Endothelial cell (in vitro differentiated cells): ENCODE results near the gene FBXL7. TPM values are rescaled to one million over a fixed set of nuclear protein-coding genes. Genes with fewer than 3 reads are reported as not detected.

ENCODE experiments used
- DNase-seq: peaks from one replicate; pipeline ENCODE4 v3.0.0; 2021; ENCODE audit warnings: low spot score
- H3K27ac Mint-ChIP-seq: one replicate; pipeline ENCODE4 v1.8.0; 2021; ENCODE audit warnings: mixed read lengths, inconsistent platforms; ENCODE audit not compliant: unreplicated experiment
- H3K27me3 Mint-ChIP-seq: one replicate; pipeline ENCODE4 v1.8.0; 2021; ENCODE audit warnings: mild to moderate bottlenecking, moderate library complexity, mixed read lengths, inconsistent platforms; ENCODE audit not compliant: unreplicated experiment
- H3K36me3 Mint-ChIP-seq: one replicate; pipeline ENCODE4 v1.8.0; 2021; ENCODE audit warnings: mild to moderate bottlenecking, low read depth, mixed read lengths, inconsistent platforms; ENCODE audit not compliant: unreplicated experiment
- H3K4me1 Mint-ChIP-seq: one replicate; pipeline ENCODE4 v1.8.0; 2021; ENCODE audit warnings: mild to moderate bottlenecking, mixed read lengths, inconsistent platforms; ENCODE audit not compliant: unreplicated experiment
- H3K4me3 Mint-ChIP-seq: one replicate; pipeline ENCODE4 v1.8.0; 2021; ENCODE audit warnings: mild to moderate bottlenecking, mixed read lengths, inconsistent platforms; ENCODE audit not compliant: unreplicated experiment
- H3K9me3 Mint-ChIP-seq: one replicate; pipeline ENCODE4 v1.8.0; 2021; ENCODE audit warnings: mixed read lengths, inconsistent platforms; ENCODE audit not compliant: unreplicated experiment
- CTCF ChIP-seq: fragments of 200-600 bp; sonication (generic); IDR thresholded peaks from one replicate; pipeline ENCODE4 v1.5.0; 2021; ENCODE audit warnings: antibody characterized with exemption; ENCODE audit not compliant: unreplicated experiment
- total RNA-seq: library from RNA; stranded (reverse); fragmentation: NEBNext Ultra II Directional; extraction: Animal tissue kit (Norgen Biotek cat#: 25700); gene quantifications from one replicate; pipeline ENCODE4 v1.2.1, GENCODE V29; 2021; ENCODE audit not compliant: unreplicated experiment

The FBXL7 gene
- total RNA-seq, 1 donor from 2014 or later, result 63.8 TPM

DNA sequence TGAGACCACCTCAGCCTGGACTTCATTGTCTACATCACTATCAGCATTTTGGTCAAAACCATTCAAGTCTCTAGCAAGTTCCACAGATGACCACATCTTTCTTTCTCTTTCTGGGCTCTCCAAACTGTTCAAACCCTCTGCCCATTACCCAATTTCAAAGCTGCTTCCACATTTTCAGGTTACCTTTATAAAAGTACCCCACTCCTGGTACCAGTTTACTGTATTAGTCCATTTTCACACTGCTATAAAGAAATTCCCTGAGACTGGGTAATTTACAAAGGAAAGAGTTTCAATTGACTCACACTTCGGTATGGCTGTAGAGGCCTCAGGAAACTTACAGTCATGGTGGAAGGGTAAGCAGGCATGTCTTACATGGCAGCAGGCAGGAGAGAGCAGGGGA is 84.5 kb downstream of the FBXL7 start:
- no peak overlapping the region for H3K27ac Mint-ChIP-seq
- H3K9me3 Mint-ChIP-seq, result peaks cover 12% of the 10 kb centered on the region
- no peak for DNase-seq
- no peaks in the 10 kb centered on the region for H3K4me1 Mint-ChIP-seq
- peak overlapping the region; percentile 72 for H3K4me3 Mint-ChIP-seq
- peaks cover 2% of the 10 kb centered on the region for H3K27me3 Mint-ChIP-seq
- peaks cover 65% of the 10 kb centered on the region for H3K36me3 Mint-ChIP-seq
- TF ChIP-seq CTCF, result no peak

DNA sequence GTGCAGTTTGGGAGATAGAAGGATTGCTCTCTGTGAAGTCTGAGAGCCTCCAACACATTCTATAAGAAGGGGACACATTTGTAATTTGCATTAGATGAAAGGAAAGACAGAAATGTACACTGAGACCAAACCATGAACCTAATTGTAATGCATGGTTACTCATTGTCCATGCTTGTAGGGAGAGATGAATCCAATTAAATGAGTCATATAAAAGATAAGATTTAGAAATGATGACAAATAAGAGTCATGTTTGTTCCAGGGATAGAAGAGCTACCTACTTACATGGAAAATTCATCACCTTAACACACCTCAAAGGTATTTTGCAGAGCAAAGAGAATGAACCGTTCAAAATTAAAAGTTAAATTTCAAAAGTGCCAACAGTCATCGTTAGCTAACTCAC is 85.1 kb downstream of the FBXL7 start:
- H3K36me3 Mint-ChIP-seq, result peaks cover 64% of the 10 kb centered on the region
- H3K27ac Mint-ChIP-seq, result no peak overlapping the region
- H3K9me3 Mint-ChIP-seq, result peaks cover 12% of the 10 kb centered on the region
- no peak for TF ChIP-seq CTCF
- peaks cover 2% of the 10 kb centered on the region for H3K27me3 Mint-ChIP-seq
- no peak overlapping the region for H3K4me3 Mint-ChIP-seq
- DNase-seq, result no peak
- no peaks in the 10 kb centered on the region for H3K4me1 Mint-ChIP-seq

GRCh38 chr5:15585841-15586591 is 86.0 kb downstream of the FBXL7 start:
- no peak for TF ChIP-seq CTCF
- no peak overlapping the region for H3K4me3 Mint-ChIP-seq
- H3K27ac Mint-ChIP-seq, result no peak overlapping the region

DNA sequence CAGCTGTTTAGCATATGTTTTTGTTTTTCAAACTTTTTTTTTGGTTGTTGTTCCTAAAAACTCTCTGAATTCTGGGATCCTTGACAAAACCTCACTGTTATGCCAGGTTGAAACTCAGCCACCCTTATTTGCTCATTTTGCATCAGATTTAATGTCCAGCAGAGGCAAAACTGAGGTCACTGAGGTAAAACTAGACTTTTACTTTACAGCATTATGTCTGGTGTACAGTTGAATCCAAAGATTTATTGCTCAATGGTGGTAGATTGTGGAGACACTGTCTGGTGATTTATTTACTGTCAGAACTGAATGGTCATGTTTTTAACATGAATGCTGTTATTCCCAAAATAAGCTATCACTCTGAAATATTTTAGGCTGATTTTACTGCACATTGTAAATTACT is 87.9 kb downstream of the FBXL7 start:
- peaks cover 43% of the 10 kb centered on the region for H3K36me3 Mint-ChIP-seq
- peaks cover 8% of the 10 kb centered on the region for H3K9me3 Mint-ChIP-seq
- peaks cover 2% of the 10 kb centered on the region for H3K27me3 Mint-ChIP-seq
- H3K27ac Mint-ChIP-seq, result no peak overlapping the region
- DNase-seq, result no peak
- no peak for TF ChIP-seq CTCF
- peaks cover 2% of the 10 kb centered on the region for H3K4me1 Mint-ChIP-seq
- no peak overlapping the region for H3K4me3 Mint-ChIP-seq

More at GRCh38 chr5:15585841-15586591, 86.0 kb downstream of the FBXL7 start:
- Mint-ChIP-seq H3K36me3 (peaks cover 60% of the 10 kb centered on the region), H3K9me3 (peaks cover 12% of the 10 kb centered on the region), H3K4me1 (no peaks in the 10 kb centered on the region), H3K27me3 (peaks cover 2% of the 10 kb centered on the region)
- no peak for DNase-seq

GRCh38 chr5:15592728-15593127 is 92.7 kb downstream of the FBXL7 start:
- no peak overlapping the region for H3K27ac Mint-ChIP-seq

More at GRCh38 chr5:15592728-15593127, 92.7 kb downstream of the FBXL7 start:
- no peaks in the 10 kb centered on the region for H3K9me3 Mint-ChIP-seq
- H3K4me3 Mint-ChIP-seq, result no peak overlapping the region
- H3K4me1 Mint-ChIP-seq, result peaks cover 7% of the 10 kb centered on the region
- TF ChIP-seq CTCF, result no peak
- DNase-seq, result no peak
- H3K36me3 Mint-ChIP-seq, result peaks cover 19% of the 10 kb centered on the region
- H3K27me3 Mint-ChIP-seq, result no peaks in the 10 kb centered on the region
